KBM-7 (cell line): ENCODE results near the gene GHRH.

Source experiments
- DNase-seq: peaks from one replicate; pipeline ENCODE4 v3.0.0-alpha.2; 2015
- in situ Hi-C: fragments of 300-500 bp; cut with MboI; formaldehyde crosslinking; loops from 2 replicates; pipeline ENCODE4 v1.14.3; 2020; ENCODE audit warnings: low sequenced_read_pairs, low pct_unique_long_range_greater_than_20kb, mixed read lengths

The GHRH gene

GRCh38 chr20:37261714-37262113 is at the start of gene GHRH:
TSS of gene GHRH (minus strand) at chr20:37261814. CDS start at chr20:37256889, 4,925 bp downstream.
- no peak for DNase-seq
- in situ Hi-C loops, result no loop called here

GRCh38 chr20:37310951-37311350 is 49.3 kb upstream of the GHRH start:
- no peak for DNase-seq
- in situ Hi-C loops, result no loop called here

GRCh38 chr20:37309936-37310590 is 48.4 kb upstream of the GHRH start:
- in situ Hi-C loops, result no loop called here
- no peak for DNase-seq

GRCh38 chr20:37309290-37309689 is 47.7 kb upstream of the GHRH start:
- DNase-seq, result no peak
- in situ Hi-C loops, result no loop called here

GRCh38 chr20:37308086-37309050 is 46.8 kb upstream of the GHRH start:
- in situ Hi-C loops, result no loop called here
- no peak for DNase-seq

GRCh38 chr20:37305839-37306238 is 44.2 kb upstream of the GHRH start:
- DNase-seq, result no peak
- in situ Hi-C loops, result no loop called here

GRCh38 chr20:37305079-37305478 is 43.5 kb upstream of the GHRH start:
- in situ Hi-C loops, result no loop called here
- no peak for DNase-seq

GRCh38 chr20:37303637-37304036 is 42.0 kb upstream of the GHRH start:
- DNase-seq, result no peak
- in situ Hi-C loops, result no loop called here

- DNase-seq, result no peak
- in situ Hi-C loops, result no loop called here
Observed at GRCh38 chr20:37302981-37303380, 41.4 kb upstream of the GHRH start.

- in situ Hi-C loops, result no loop called here
- no peak for DNase-seq
Observed at GRCh38 chr20:37301558-37301957, 39.9 kb upstream of the GHRH start.

- in situ Hi-C loops, result no loop called here
- DNase-seq, result no peak
Observed at GRCh38 chr20:37301120-37301519, 39.5 kb upstream of the GHRH start.

GRCh38 chr20:37299718-37300528 is 38.3 kb upstream of the GHRH start:
- in situ Hi-C loops, result no loop called here
- no peak for DNase-seq

- no peak for DNase-seq
- in situ Hi-C loops, result no loop called here
Observed at GRCh38 chr20:37298190-37298939, 36.8 kb upstream of the GHRH start.

- no peak for DNase-seq
- in situ Hi-C loops, result no loop called here
Observed at GRCh38 chr20:37297066-37297736, 35.6 kb upstream of the GHRH start.

- peak; percentile 30 for DNase-seq
- in situ Hi-C loops, result no loop called here
Observed at GRCh38 chr20:37296371-37296770, 34.8 kb upstream of the GHRH start.

GRCh38 chr20:37295595-37295994 is 34.0 kb upstream of the GHRH start:
- no peak for DNase-seq
- in situ Hi-C loops, result no loop called here

- no peak for DNase-seq
- in situ Hi-C loops, result no loop called here
Observed at GRCh38 chr20:37295001-37295400, 33.4 kb upstream of the GHRH start.

- DNase-seq, result peak; percentile 20
- in situ Hi-C loops, result no loop called here
Observed at GRCh38 chr20:37294262-37294981, 32.8 kb upstream of the GHRH start.
